IMR-90 (cell line): Measurements from ENCODE around the gene MTREX. TPM values are rescaled to one million over a fixed set of nuclear protein-coding genes. Genes with fewer than 3 reads are reported as not detected.

Source experiments
- ATAC-seq: fragments of 200-7000 bp; cut with Tn5 transposase; 2 replicates; pipeline ENCODE4 v1.9.1; 2020; ENCODE audit warnings: low read depth, mild to moderate bottlenecking, moderate library complexity
- BruUV-seq: library from RNA; stranded (reverse); fragments of 400-500 nt; replicated peaks from 2 replicates; lab custom pipeline; 2021; lab: Mats Ljungman, UMichigan
- CTCF ChIA-PET: fragments of 300-600 bp; formaldehyde crosslinking; extraction: SDS; loops from one replicate; lab custom pipeline; 2021; ENCODE audit warnings: antibody characterized with exemption; lab: Yijun Ruan, JAX
- POLR2A ChIA-PET: fragments of 300-600 bp; sonication (Branson Sonifier 250); formaldehyde crosslinking; loops from one replicate; lab custom pipeline; 2022; ENCODE audit warnings: antibody characterized with exemption; ENCODE audit not compliant: unreplicated experiment; lab: Charles Lee
- DNase-seq: peaks from one replicate; pipeline ENCODE4 v3.0.0; 2013
- H2AFZ ChIP-seq: replicated peaks from 2 replicates; pipeline ENCODE3; 2013; ENCODE audit warnings: low read length, mild to moderate bottlenecking; ENCODE audit not compliant: poor library complexity
- H2AK5ac ChIP-seq: 2 replicates; pipeline ENCODE4 v1.6.1; 2013; ENCODE audit warnings: low read depth, low read length, inconsistent platforms
- H2AK9ac ChIP-seq: replicated peaks from 2 replicates; pipeline ENCODE3; 2013; ENCODE audit warnings: mild to moderate bottlenecking, low read depth, low read length, moderate library complexity; ENCODE audit not compliant: poor library complexity
- H2BK120ac ChIP-seq: 2 replicates; pipeline ENCODE4 v1.6.1; 2013; ENCODE audit warnings: low read depth, low read length, inconsistent platforms
- H2BK15ac ChIP-seq: 3 replicates; pipeline ENCODE4 v1.6.1; 2013; ENCODE audit warnings: low read depth, low read length, inconsistent platforms
- H2BK20ac ChIP-seq: 2 replicates; pipeline ENCODE4 v1.6.1; 2013; ENCODE audit warnings: low read depth, mild to moderate bottlenecking, inconsistent platforms, low read length, moderate library complexity
- H2BK5ac ChIP-seq: 2 replicates; pipeline ENCODE4 v1.6.1; 2013; ENCODE audit warnings: mild to moderate bottlenecking, low read depth, low read length, inconsistent platforms; ENCODE audit not compliant: poor library complexity, severe bottlenecking
- H3K14ac ChIP-seq: replicated peaks from 2 replicates; pipeline ENCODE4 v1.6.1; 2013; ENCODE audit warnings: low read depth, low read length, inconsistent platforms
- H3K18ac ChIP-seq: 2 replicates; pipeline ENCODE4 v1.6.1; 2013; ENCODE audit warnings: low read depth, low read length, control low read depth
- H3K23ac ChIP-seq: 2 replicates; pipeline ENCODE4 v1.6.1; 2013; ENCODE audit warnings: low read depth, low read length, inconsistent platforms
- H3K27ac ChIP-seq: 2 replicates; pipeline ENCODE4 v1.5.1; 2013; ENCODE audit warnings: mild to moderate bottlenecking, control low read depth, low read length; ENCODE audit not compliant: insufficient read depth
- H3K27me3 ChIP-seq: 2 replicates; pipeline ENCODE4 v1.6.1; 2013; ENCODE audit warnings: low read length; ENCODE audit not compliant: control insufficient read depth, insufficient read depth
- H3K36me3 ChIP-seq: 2 replicates; pipeline ENCODE4 v1.6.1; 2013; ENCODE audit warnings: low read length, mixed read lengths; ENCODE audit not compliant: control insufficient read depth, insufficient read depth
- H3K4ac ChIP-seq: 2 replicates; pipeline ENCODE4 v1.6.1; 2013; ENCODE audit warnings: low read depth, low read length, inconsistent platforms
- H3K4me1 ChIP-seq: 2 replicates; pipeline ENCODE4 v1.6.1; 2013; ENCODE audit warnings: low read length, mixed read lengths; ENCODE audit not compliant: control insufficient read depth, insufficient read depth
- H3K4me2 ChIP-seq: 2 replicates; pipeline ENCODE4 v1.6.1; 2013; ENCODE audit warnings: low read depth, mild to moderate bottlenecking, control low read depth, low read length, moderate library complexity
- H3K4me3 ChIP-seq: 2 replicates; pipeline ENCODE4 v1.5.1; 2013; ENCODE audit warnings: low read depth, mild to moderate bottlenecking, control low read depth, low read length, moderate library complexity; ENCODE audit not compliant: insufficient read depth
- H3K56ac ChIP-seq: 2 replicates; pipeline ENCODE4 v1.6.1; 2013; ENCODE audit warnings: low read length, inconsistent platforms; ENCODE audit not compliant: insufficient read depth; ENCODE audit errors: extremely low read depth
- H3K79me1 ChIP-seq, 2 experiments: 2 replicates each; pipeline ENCODE4 v1.6.1; 2013; ENCODE audit warnings: low read length in 2 of 2, inconsistent platforms in 1 of 2, low read depth in 1 of 2
- H3K9ac ChIP-seq: 2 replicates; pipeline ENCODE4 v1.6.1; 2013; ENCODE audit warnings: low read depth, low read length, control low read depth
- H3K9me1 ChIP-seq: 2 replicates; pipeline ENCODE4 v1.6.1; 2013; ENCODE audit warnings: low read length, inconsistent platforms; ENCODE audit not compliant: insufficient read depth
- H3K9me3 ChIP-seq: 2 replicates; pipeline ENCODE4 v1.6.1; 2013; ENCODE audit warnings: low read length; ENCODE audit not compliant: control insufficient read depth, insufficient read depth
- H4K20me1 ChIP-seq: 2 replicates; pipeline ENCODE4 v1.6.1; 2013; ENCODE audit warnings: low read length, inconsistent platforms; ENCODE audit not compliant: insufficient read depth
- H4K5ac ChIP-seq: 2 replicates; pipeline ENCODE4 v1.6.1; 2013; ENCODE audit warnings: mild to moderate bottlenecking, low read depth, low read length, control low read depth
- H4K8ac ChIP-seq, 2 experiments: 2 replicates each; pipeline ENCODE4 v1.6.1; 2013; ENCODE audit warnings: low read depth in 2 of 2, low read length in 2 of 2, control low read depth in 1 of 2, inconsistent platforms in 1 of 2
- H4K91ac ChIP-seq: 2 replicates; pipeline ENCODE4 v1.6.1; 2013; ENCODE audit warnings: low read depth, low read length, inconsistent platforms; ENCODE audit not compliant: insufficient read depth
- CTCF ChIP-seq: conservative IDR thresholded peaks from 2 replicates; pipeline ENCODE4 v1.5.1; 2012; ENCODE audit warnings: mild to moderate bottlenecking, low read depth, low read length, improper control_type of control experiment
- FOS ChIP-seq: fragments of 150-350 bp; IDR thresholded peaks from 2 replicates; pipeline ENCODE4 v1.6.1; 2016; ENCODE audit warnings: low read depth, low read length
- MAFK ChIP-seq: IDR thresholded peaks from 2 replicates; pipeline ENCODE4 v1.6.1; 2012; ENCODE audit warnings: low read depth, low read length, improper control_type of control experiment
- MAZ ChIP-seq: IDR thresholded peaks from 2 replicates; pipeline ENCODE4 v1.6.1; 2012; ENCODE audit warnings: low read depth, mild to moderate bottlenecking, low read length, improper control_type of control experiment, moderate library complexity, borderline replicate concordance
- MXI1 ChIP-seq: IDR thresholded peaks from 2 replicates; pipeline ENCODE4 v1.6.1; 2012; ENCODE audit warnings: low read depth, mild to moderate bottlenecking, low read length, moderate library complexity, borderline replicate concordance
- NFE2L2 ChIP-seq: fragments of 150-350 bp; IDR thresholded peaks from 2 replicates; pipeline ENCODE4 v1.6.1; 2016; ENCODE audit warnings: low read depth, mild to moderate bottlenecking, low read length
- RCOR1 ChIP-seq: IDR thresholded peaks from 2 replicates; pipeline ENCODE4 v1.6.1; 2012; ENCODE audit warnings: mild to moderate bottlenecking, low read length, improper control_type of control experiment; ENCODE audit not compliant: insufficient replicate concordance
- RFX5 ChIP-seq: IDR thresholded peaks from 2 replicates; pipeline ENCODE4 v1.8.0; 2012; ENCODE audit warnings: low read depth, mild to moderate bottlenecking, low read length, moderate library complexity
- WGBS, 2 experiments: methylation state at CpG; one replicate each; pipeline versions ENCODE4 v1.1.5 to v1.1.7; 2013; ENCODE audit warnings: missing lambda C conversion rate in 2 of 2; ENCODE audit not compliant: insufficient read length in 1 of 2; ENCODE audit errors: extremely low coverage in 2 of 2; 5-methylcytosine and 5-hydroxymethylcytosine counted together
- dilution Hi-C: fragments of 300-500 bp; cut with HindIII; formaldehyde crosslinking; loops from one replicate; pipeline ENCODE4 v1.14.3; 2018; ENCODE audit warnings: low sequenced_read_pairs; ENCODE audit not compliant: unreplicated experiment
- in situ Hi-C: fragments of 300-500 bp; cut with MboI; formaldehyde crosslinking; loops from 3 replicates; pipeline ENCODE4 v1.14.3; 2019; ENCODE audit warnings: low sequenced_read_pairs, inconsistent platforms, mixed read lengths
- intact Hi-C: fragments of 100-400 bp; cut with micrococcal nuclease; formaldehyde crosslinking; loops from 2 replicates; pipeline ENCODE4 v1.10.0; 2022
- polyA plus RNA-seq, 3 experiments: library from polyadenylated mRNA; depleted of rRNA; stranded (reverse); fragments of >200 nt; gene quantifications; 2 replicates each; pipeline ENCODE4 v1.2.3, GENCODE V29; 2012; ENCODE audit warnings: low replicate concordance in 1 of 3
- total RNA-seq: library from RNA; depleted of rRNA; stranded (reverse); fragments of >200 nt; gene quantifications from 2 replicates; pipeline ENCODE4 v1.2.3, GENCODE V29; 2012

Gene MTREX
- total and polyA plus RNA-seq, 2 of the 4 experiments (the other 2 are of a cell fraction) = 22.1 to 33.2 TPM

GRCh38 chr5:55350754-55351153 is 43.0 kb downstream of the MTREX start:
- CTCF ChIA-PET = no interaction called here
- H2BK15ac ChIP-seq = no peak overlapping the region

More at GRCh38 chr5:55350754-55351153, 43.0 kb downstream of the MTREX start:
- Histone ChIP-seq H2AK9ac (no peak overlapping the region), H3K14ac (no peak overlapping the region), H2AK5ac (no peak overlapping the region), H3K56ac (no peak overlapping the region), H3K9ac (no peak overlapping the region), H4K8ac (no peak overlapping the region), H3K4me2 (no peak overlapping the region), H3K9me3 (no peaks in the 10 kb centered on the region), H4K91ac (no peak overlapping the region), H3K18ac (no peak overlapping the region), H4K20me1 (no peaks in the 10 kb centered on the region; the same call in 1 of the 2 replicates), H3K23ac (no peak overlapping the region), H2BK120ac (no peak overlapping the region), H3K27ac (no peak overlapping the region), H3K4ac (no peak overlapping the region), H3K4me3 (no peak overlapping the region), H2AFZ (no peak overlapping the region), H2BK5ac (no peak overlapping the region), H3K27me3 (no peaks in the 10 kb centered on the region), H3K4me1 (no peaks in the 10 kb centered on the region), H4K5ac (no peak overlapping the region), H2BK20ac (no peak overlapping the region), H3K36me3 (peaks cover 39% of the 10 kb centered on the region), H3K9me1 (peaks cover 8% of the 10 kb centered on the region), H3K79me1 (peaks cover 8 to 20% of the 10 kb centered on the region in 2 experiments)
- POLR2A ChIA-PET = no interaction called here
- in situ Hi-C loops = no loop called here
- no TSS peak for BruUV-seq
- intact Hi-C loops = no loop called here
- TF ChIP-seq MAZ (no peak), MAFK (no peak), MXI1 (no peak), CTCF (no peak), NFE2L2 (no peak), FOS (no peak), RCOR1 (no peak), RFX5 (no peak)
- no CpG with 5 or more reads among the region's 1 CpG for WGBS, 2 experiments
- ATAC-seq (no peak), DNase-seq (no peak)
- dilution Hi-C loops = no loop called here
